HCT116 (cell line): ENCODE data around the gene CKM. TPM values are rescaled to one million over a fixed set of nuclear protein-coding genes. Genes with fewer than 3 reads are reported as not detected.

Source experiments
- ATAC-seq: fragments of 200-7000 bp; cut with Tn5 transposase; 2 replicates; pipeline ENCODE4 v1.9.1; 2020; ENCODE audit warnings: mild to moderate bottlenecking, moderate library complexity
- BruUV-seq: library from RNA; stranded (reverse); fragments of 400-500 nt; replicated peaks from 2 replicates; lab custom pipeline; 2021; lab: Mats Ljungman, UMichigan
- CTCF ChIA-PET: fragments of 300-600 bp; sonication (Branson Sonifier 250); formaldehyde crosslinking; loops from one replicate; lab custom pipeline; 2021; ENCODE audit warnings: antibody characterized with exemption; lab: Charles Lee
- POLR2A ChIA-PET: fragments of 300-600, 350-600 bp; sonication (Branson Sonifier 250); formaldehyde crosslinking; loops from one replicate; lab custom pipeline; 2021; ENCODE audit warnings: antibody characterized with exemption; lab: Charles Lee
- RAD21 ChIA-PET, 2 experiments: fragments of 300-600 bp; sonication (Branson Sonifier 250); formaldehyde crosslinking; loops; one replicate each; lab custom pipeline; 2023; ENCODE audit warnings: low total read pairs in 2 of 2; ENCODE audit not compliant: uncharacterized antibody in 2 of 2, unreplicated experiment in 2 of 2, low non-redundant PET in 1 of 2; lab: Charles Lee
- DNase-seq: peaks from one replicate; pipeline ENCODE4 v3.0.0-alpha.2; 2010; ENCODE audit warnings: low read depth, low spot score
- H2AFZ ChIP-seq: fragments of 200-600 bp; shearing (Covaris generic), sonication (generic); 2 replicates; pipeline ENCODE4 v1.6.1; 2017; ENCODE audit warnings: low read depth, mixed run types, mixed read lengths, antibody characterized with exemption, low read length; ENCODE audit not compliant: poor library complexity, severe bottlenecking
- H3K27ac ChIP-seq: 2 replicates; pipeline ENCODE4 v1.5.1; 2012; ENCODE audit warnings: low read depth, low read length
- H3K27me3 ChIP-seq: fragments of 200-600 bp; sonication (generic); 2 replicates; pipeline ENCODE4 v1.6.1; 2016; ENCODE audit warnings: mixed run types, low read length, mixed read lengths; ENCODE audit not compliant: insufficient read depth
- H3K36me3 ChIP-seq, 2 experiments: fragments of 200-500 bp in 1 of 2; fragments of 200-600 bp in 1 of 2; sonication (Bioruptor generic) in 1 of 2; sonication (generic) in 1 of 2; 2 replicates each; pipeline versions ENCODE4 v1.5.1 to v1.6.1; 2014 to 2016; ENCODE audit warnings: low read length in 2 of 2, inconsistent platforms in 1 of 2, mixed read lengths in 1 of 2, mixed run types in 1 of 2; ENCODE audit not compliant: insufficient read depth in 2 of 2, control insufficient read depth in 1 of 2
- H3K4me1 ChIP-seq, 2 experiments: fragments of 200-600 bp in 1 of 2; sonication (generic) in 1 of 2; 2 replicates each; pipeline versions ENCODE4 v1.5.1 to v1.6.1; 2012 to 2017; ENCODE audit warnings: low read length in 2 of 2, inconsistent platforms in 1 of 2, mild to moderate bottlenecking in 1 of 2, mixed read lengths in 1 of 2, mixed run types in 1 of 2, moderate library complexity in 1 of 2; ENCODE audit not compliant: insufficient read depth in 2 of 2, control insufficient read depth in 1 of 2
- H3K4me2 ChIP-seq: fragments of 200-600 bp; sonication (generic); 2 replicates; pipeline ENCODE4 v1.6.1; 2017; ENCODE audit warnings: mixed run types, low read length, mixed read lengths
- H3K4me3 ChIP-seq, 2 experiments: fragments of 200-600 bp in 1 of 2; sonication (generic) in 1 of 2; replicated peaks in 1 of 2; 2 replicates each; pipeline ENCODE4 v1.5.1; 2011 to 2016; ENCODE audit warnings: low read length in 2 of 2, control low read depth in 1 of 2, low read depth in 1 of 2, mild to moderate bottlenecking in 1 of 2, mixed read lengths in 1 of 2, mixed run types in 1 of 2
- H3K79me2 ChIP-seq: fragments of 200-600 bp; sonication (generic); 2 replicates; pipeline ENCODE4 v1.6.1; 2017; ENCODE audit warnings: mild to moderate bottlenecking, mixed run types, low read length, moderate library complexity, mixed read lengths; ENCODE audit not compliant: insufficient read depth
- H3K9ac ChIP-seq: fragments of 200-600 bp; sonication (generic); 2 replicates; pipeline ENCODE4 v1.6.1; 2016; ENCODE audit warnings: low read length, mixed read lengths
- H3K9me2 ChIP-seq: fragments of 200-600 bp; sonication (generic), shearing (Covaris generic); 2 replicates; pipeline ENCODE4 v1.6.1; 2017; ENCODE audit warnings: mixed run types, mild to moderate bottlenecking, moderate library complexity; ENCODE audit not compliant: insufficient read depth
- H3K9me3 ChIP-seq, 2 experiments: fragments of 200-500 bp in 1 of 2; fragments of 200-600 bp in 1 of 2; sonication (Bioruptor generic) in 1 of 2; sonication (generic) in 1 of 2; 2 replicates each; pipeline ENCODE4 v1.6.1; 2014 to 2017; ENCODE audit warnings: low read length in 2 of 2, mixed read lengths in 2 of 2, inconsistent platforms in 1 of 2, low read depth in 1 of 2, mild to moderate bottlenecking in 1 of 2, mixed run types in 1 of 2, moderate library complexity in 1 of 2; ENCODE audit not compliant: control insufficient read depth in 1 of 2, insufficient read depth in 1 of 2
- H4K20me1 ChIP-seq: fragments of 200-600 bp; sonication (generic), shearing (Covaris generic); 2 replicates; pipeline ENCODE4 v1.6.1; 2017; ENCODE audit warnings: mixed run types, mild to moderate bottlenecking, moderate library complexity; ENCODE audit not compliant: insufficient read depth
- CBX3 ChIP-seq: IDR thresholded peaks from 2 replicates; pipeline ENCODE4 v1.6.1; 2012; ENCODE audit warnings: low read depth
- CEBPB ChIP-seq: IDR thresholded peaks from 2 replicates; pipeline ENCODE4 v1.6.1; 2012; ENCODE audit warnings: low read depth
- EGR1 ChIP-seq: IDR thresholded peaks from 2 replicates; pipeline ENCODE4 v1.6.1; 2012; ENCODE audit warnings: low read depth
- ELF1 ChIP-seq: IDR thresholded peaks from 2 replicates; pipeline ENCODE4 v1.6.1; 2012; ENCODE audit warnings: low read depth, borderline replicate concordance
- EZH2 ChIP-seq: fragments of 200-600 bp; sonication (generic); IDR thresholded peaks from 2 replicates; pipeline ENCODE4 v1.6.1; 2017; ENCODE audit warnings: antibody characterized with exemption, mixed run types
- EZH2phosphoT487 ChIP-seq: fragments of 200-600 bp; IDR thresholded peaks from 2 replicates; pipeline ENCODE4 v1.6.1; 2018; ENCODE audit warnings: antibody characterized with exemption, borderline replicate concordance
- FOSL1 ChIP-seq: IDR thresholded peaks from 2 replicates; pipeline ENCODE4 v1.6.1; 2012; ENCODE audit warnings: low read depth
- JUND ChIP-seq: IDR thresholded peaks from 2 replicates; pipeline ENCODE4 v1.6.1; 2012
- POLR2A ChIP-seq: IDR thresholded peaks from 2 replicates; pipeline ENCODE4 v1.7.0; 2011; ENCODE audit warnings: borderline replicate concordance; ENCODE audit not compliant: insufficient read depth, insufficient read length; ENCODE audit errors: extremely low read depth
- POLR2AphosphoS5 ChIP-seq: IDR thresholded peaks from 2 replicates; pipeline ENCODE4 v1.6.1; 2011; ENCODE audit warnings: mild to moderate bottlenecking, low read depth, low read length, moderate library complexity
- RAD21 ChIP-seq: IDR thresholded peaks from 2 replicates; pipeline ENCODE4 v1.6.1; 2012; ENCODE audit warnings: low read depth, mild to moderate bottlenecking
- SIN3A ChIP-seq: IDR thresholded peaks from 2 replicates; pipeline ENCODE4 v1.6.1; 2012; ENCODE audit warnings: low read depth
- SP1 ChIP-seq: IDR thresholded peaks from 2 replicates; pipeline ENCODE4 v1.6.1; 2012; ENCODE audit warnings: low read depth
- SRF ChIP-seq: IDR thresholded peaks from 2 replicates; pipeline ENCODE4 v1.6.1; 2012; ENCODE audit warnings: low read depth
- ZBTB33 ChIP-seq: IDR thresholded peaks from 2 replicates; pipeline ENCODE4 v1.6.1; 2011; ENCODE audit warnings: mild to moderate bottlenecking, low read length, moderate library complexity; ENCODE audit not compliant: insufficient replicate concordance; ENCODE audit errors: extremely low read depth
- ZFX ChIP-seq: fragments of 450-650 bp; IDR thresholded peaks from 2 replicates; pipeline ENCODE4 v1.6.1; 2017
- intact Hi-C: fragments of 100-400 bp; cut with micrococcal nuclease; formaldehyde crosslinking; loops from 2 replicates; pipeline ENCODE4 v1.10.0; 2022
- total RNA-seq: library from RNA; stranded (reverse); gene quantifications from one replicate; pipeline ENCODE4 v1.2.1, GENCODE V29; 2021; ENCODE audit not compliant: unreplicated experiment
- TF ChIP-seq, protein P1 (sequence below): IDR thresholded peaks from 2 replicates; pipeline ENCODE4 v1.6.1; 2012
- TF ChIP-seq, protein P2 (sequence below): IDR thresholded peaks from 2 replicates; pipeline ENCODE4 v1.6.1; 2012; ENCODE audit warnings: low read depth

CKM gene
- total RNA-seq, 1 experiment from 2014 or later, result not detected

DNA sequence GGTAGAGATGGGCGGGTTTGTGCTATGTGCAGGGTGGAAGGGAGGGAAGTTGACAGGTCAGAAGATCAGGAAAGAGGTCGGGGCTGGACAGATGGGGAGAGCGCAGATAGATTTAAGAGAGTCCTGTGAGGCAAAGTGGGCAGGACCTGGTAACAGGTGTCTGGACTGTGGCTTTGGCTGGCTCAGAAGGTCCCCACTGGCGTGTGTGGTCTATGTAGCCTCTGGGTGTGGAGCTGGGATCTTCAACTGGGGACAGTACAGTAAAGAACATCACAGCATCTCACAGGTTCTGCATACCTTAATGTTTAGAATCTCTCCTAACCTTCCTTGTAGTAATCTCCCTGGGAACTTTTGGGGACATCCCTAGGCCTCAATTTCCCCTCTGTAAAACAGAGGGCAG, 17.7 kb downstream of the CKM start:
- H3K27me3 ChIP-seq, result no peaks in the 10 kb centered on the region
- no TSS peak for BruUV-seq
- no peaks in the 10 kb centered on the region for H3K9me2 ChIP-seq
- H4K20me1 ChIP-seq, result no peaks in the 10 kb centered on the region
- H2AFZ ChIP-seq, result no peak overlapping the region
- RAD21 ChIA-PET, result no interaction called here
- ATAC-seq, result no peak
- no peak overlapping the region for H3K9ac ChIP-seq
- no peaks in the 10 kb centered on the region for H3K79me2 ChIP-seq
- no peaks in the 10 kb centered on the region for H3K36me3 ChIP-seq
- CTCF ChIA-PET, result no interaction called here
- H3K4me1 ChIP-seq, result peaks cover 10 to 25% of the 10 kb centered on the region in 2 experiments
- no peaks in the 10 kb centered on the region for H3K9me3 ChIP-seq
- DNase-seq, result no peak
- TF ChIP-seq SRF, result no peak
- TF ChIP-seq SIN3A, result no peak
- no peak for TF ChIP-seq CBX3
- TF ChIP-seq, protein P1, sequence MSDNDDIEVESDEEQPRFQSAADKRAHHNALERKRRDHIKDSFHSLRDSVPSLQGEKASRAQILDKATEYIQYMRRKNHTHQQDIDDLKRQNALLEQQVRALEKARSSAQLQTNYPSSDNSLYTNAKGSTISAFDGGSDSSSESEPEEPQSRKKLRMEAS, result no peak
- no peak for TF ChIP-seq EZH2
- TF ChIP-seq ZFX, result no peak
- TF ChIP-seq JUND, result no peak
- TF ChIP-seq, protein P2, sequence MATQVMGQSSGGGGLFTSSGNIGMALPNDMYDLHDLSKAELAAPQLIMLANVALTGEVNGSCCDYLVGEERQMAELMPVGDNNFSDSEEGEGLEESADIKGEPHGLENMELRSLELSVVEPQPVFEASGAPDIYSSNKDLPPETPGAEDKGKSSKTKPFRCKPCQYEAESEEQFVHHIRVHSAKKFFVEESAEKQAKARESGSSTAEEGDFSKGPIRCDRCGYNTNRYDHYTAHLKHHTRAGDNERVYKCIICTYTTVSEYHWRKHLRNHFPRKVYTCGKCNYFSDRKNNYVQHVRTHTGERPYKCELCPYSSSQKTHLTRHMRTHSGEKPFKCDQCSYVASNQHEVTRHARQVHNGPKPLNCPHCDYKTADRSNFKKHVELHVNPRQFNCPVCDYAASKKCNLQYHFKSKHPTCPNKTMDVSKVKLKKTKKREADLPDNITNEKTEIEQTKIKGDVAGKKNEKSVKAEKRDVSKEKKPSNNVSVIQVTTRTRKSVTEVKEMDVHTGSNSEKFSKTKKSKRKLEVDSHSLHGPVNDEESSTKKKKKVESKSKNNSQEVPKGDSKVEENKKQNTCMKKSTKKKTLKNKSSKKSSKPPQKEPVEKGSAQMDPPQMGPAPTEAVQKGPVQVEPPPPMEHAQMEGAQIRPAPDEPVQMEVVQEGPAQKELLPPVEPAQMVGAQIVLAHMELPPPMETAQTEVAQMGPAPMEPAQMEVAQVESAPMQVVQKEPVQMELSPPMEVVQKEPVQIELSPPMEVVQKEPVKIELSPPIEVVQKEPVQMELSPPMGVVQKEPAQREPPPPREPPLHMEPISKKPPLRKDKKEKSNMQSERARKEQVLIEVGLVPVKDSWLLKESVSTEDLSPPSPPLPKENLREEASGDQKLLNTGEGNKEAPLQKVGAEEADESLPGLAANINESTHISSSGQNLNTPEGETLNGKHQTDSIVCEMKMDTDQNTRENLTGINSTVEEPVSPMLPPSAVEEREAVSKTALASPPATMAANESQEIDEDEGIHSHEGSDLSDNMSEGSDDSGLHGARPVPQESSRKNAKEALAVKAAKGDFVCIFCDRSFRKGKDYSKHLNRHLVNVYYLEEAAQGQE, result no peak
- no peak for TF ChIP-seq CEBPB
- no peak for TF ChIP-seq ELF1
- TF ChIP-seq EZH2phosphoT487, result no peak
- no peak for TF ChIP-seq SP1
- TF ChIP-seq RAD21, result no peak
- no peak for TF ChIP-seq POLR2AphosphoS5
- TF ChIP-seq ZBTB33, result no peak
- no peak for TF ChIP-seq POLR2A
- no peak for TF ChIP-seq EGR1
- no peak for TF ChIP-seq FOSL1
- no peak overlapping the region for H3K4me2 ChIP-seq
- intact Hi-C loops, result no loop called here
- no peak overlapping the region for H3K4me3 ChIP-seq
- POLR2A ChIA-PET, result no interaction called here
- H3K27ac ChIP-seq, result no peak overlapping the region
